Measurements from ENCODE around the gene MYO1F.
"Not testable (repeated sequence)": the region's sequence is repeated elsewhere in the genome, so short reads cannot be mapped to it uniquely, and the experiment has no call there.

The MYO1F gene

DNA sequence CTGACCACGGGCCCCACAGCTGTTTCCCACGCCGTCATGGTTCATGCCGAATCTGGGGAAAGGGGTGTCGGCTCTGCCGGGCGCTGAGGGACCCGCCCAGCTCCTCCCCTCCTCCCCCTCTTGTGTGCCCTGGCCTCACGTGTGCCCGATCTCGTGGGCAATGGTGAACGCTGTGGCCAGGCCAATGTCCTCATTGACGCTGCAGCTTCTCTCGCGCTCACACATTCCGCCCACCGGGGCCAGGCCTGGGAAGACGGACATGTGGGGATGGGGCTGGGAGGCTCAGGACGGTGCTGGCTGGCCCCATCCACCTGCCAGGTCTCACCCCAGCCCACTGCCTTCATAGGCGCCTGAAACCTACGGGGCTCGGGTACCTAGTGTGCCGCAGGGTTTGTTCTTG lies 18.9 kb upstream of the MYO1F start:
- DNase-seq: no peak

- no peak for DNase-seq
Measured at GRCh38 chr19:8595651-8596050, 18.4 kb upstream of the MYO1F start.

GRCh38 chr19:8593931-8594330 lies 16.7 kb upstream of the MYO1F start:
- DNase-seq: no peak

GRCh38 chr19:8592231-8593009 lies 15.2 kb upstream of the MYO1F start:
- peak; percentile 96 for DNase-seq

- DNase-seq: no peak
Measured at GRCh38 chr19:8589177-8589714, 12.0 kb upstream of the MYO1F start.

DNA sequence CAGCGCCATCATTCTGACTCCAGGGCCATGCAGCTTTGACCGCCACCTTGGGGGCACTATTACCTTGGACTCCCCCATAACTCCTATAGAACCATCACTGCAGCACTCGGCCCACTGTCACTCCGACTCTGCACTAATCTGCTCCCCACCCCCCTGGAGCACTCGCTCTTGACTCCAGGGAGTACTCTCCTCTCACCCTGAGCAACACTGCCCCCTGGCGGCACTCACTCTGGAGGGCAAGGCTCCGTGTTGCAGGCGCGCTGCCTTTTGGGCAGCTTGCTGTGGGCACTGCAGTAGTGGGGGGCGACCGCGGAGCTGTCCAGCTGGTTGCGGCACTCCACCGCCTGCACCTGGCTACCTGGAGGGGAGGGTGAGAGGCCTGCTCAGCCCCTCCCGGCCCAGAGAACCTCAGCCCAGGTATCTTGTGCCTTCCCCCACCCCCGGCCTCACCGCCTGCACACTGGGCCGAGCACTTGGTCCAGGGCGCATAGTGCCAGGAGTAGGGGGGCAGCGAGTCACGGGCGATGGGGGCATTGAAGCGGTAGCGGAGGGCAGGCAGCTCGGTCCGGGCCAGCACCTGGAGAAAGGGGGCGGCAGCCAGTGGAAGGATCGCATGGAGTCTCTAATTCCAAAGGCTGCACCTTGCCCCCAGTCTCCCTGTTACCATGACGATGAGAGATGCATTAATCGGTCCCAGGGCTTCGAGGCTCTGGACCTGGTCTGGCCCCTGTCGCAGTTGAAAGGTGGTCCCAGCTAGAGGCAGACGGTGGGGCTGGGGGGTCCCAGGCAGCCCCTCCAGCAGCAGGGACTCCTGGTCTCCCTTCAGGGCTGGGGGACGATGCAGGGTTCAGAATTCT lies 8.9 kb upstream of the MYO1F start:
- no peak for DNase-seq

DNA sequence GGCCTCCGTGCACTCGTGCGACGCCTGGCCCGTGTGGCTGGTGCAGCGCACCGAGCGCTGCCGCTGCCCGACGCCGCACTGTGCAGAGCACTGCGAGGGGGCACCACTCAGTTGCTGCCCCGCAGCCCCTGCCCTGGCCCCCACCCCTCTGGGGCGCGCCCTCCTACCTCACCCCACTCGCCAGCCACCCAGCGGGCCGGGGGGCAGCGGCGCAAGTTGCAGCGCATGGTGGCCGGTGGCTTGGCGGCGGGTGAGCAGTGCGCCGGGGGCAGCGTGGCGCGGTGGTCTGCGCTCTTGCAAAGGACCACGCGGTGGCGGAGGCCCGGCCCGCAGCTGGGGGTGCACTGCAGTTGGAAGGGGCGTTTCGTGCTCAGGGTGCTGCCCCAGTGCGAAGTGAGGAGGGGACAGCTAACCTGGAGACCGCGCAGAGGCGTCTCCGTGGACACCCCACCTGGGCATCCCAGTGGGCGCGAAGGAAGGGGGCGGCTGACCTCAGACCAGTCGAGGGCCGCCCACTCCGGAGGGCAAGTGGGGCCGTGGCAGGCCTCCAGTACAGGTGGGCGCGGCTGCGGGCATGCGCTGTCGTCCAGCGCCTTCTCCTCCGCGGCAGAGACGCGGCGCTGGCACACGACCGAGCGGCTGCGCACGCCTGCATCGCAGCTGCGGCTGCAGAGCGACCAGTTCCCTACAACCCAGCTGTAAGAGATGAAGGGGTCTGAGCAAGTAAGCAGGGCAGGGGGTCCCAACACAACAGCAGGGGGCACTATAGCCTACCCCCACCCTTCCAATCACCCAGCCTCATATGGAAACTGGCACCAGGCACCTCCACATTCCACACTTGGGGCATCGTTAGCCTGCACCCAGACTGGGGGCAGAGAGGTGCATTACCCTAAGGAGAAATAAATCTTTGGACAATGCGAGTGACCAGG lies 8.0 kb upstream of the MYO1F start:
- no peak for DNase-seq

- DNase-seq: peak; percentile 80
Measured at GRCh38 chr19:8580710-8581281, 3.6 kb upstream of the MYO1F start.

DNA sequence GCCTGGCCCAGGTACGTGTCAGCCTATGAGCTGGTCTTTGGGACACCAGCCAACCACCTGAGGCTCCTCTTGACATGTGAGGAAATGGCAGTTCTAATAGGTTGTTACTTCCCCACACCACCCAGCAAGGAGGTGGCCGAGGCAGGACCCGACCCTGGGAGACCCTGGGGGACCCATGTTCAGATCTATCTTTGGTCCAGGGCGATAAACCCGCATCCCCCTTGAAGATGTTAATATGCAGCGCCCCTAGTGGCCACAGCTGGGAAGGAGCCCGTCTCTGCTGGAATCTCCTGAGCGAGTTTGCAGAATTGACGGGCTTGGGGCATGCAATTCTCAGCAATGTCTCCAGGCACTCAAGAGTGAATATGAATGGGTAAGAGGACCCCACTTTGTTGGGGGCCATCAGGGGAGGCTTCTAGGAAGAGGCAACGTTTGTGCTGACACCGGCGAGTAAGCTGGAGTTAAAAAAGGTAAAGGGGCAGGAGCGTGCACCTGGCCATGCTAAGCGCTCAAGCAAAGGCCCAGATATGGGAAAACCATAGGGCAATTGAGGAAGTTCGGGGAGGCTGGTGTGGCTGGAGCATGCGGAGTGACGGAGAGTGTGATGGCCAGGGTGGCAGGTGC lies 1.5 kb upstream of the MYO1F start:
- DNase-seq: peak; percentile 70

DNA sequence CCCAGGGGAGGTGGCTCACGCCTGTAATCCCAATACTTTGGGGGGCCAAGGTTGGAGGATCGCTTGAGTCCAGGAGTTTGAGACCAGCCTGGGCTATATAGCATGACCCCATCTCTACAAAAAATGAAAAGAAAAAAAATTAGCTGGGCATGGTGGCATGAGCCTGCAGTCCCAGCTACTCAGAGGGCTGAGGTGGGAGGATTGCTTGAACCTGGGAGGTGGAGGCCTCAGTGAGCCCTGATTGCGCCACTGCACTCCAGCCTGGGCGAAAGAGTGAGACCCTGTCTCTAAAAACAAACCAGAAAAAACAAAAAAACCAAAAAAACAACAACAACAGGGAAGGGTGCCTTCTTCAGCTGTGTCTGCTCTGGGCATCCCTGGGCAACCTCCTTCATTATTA lies 499 bp upstream of the MYO1F start:
- no peak for DNase-seq

- no peak for DNase-seq
Measured at GRCh38 chr19:8576273-8576993, 809 bp downstream of the MYO1F start.

DNA sequence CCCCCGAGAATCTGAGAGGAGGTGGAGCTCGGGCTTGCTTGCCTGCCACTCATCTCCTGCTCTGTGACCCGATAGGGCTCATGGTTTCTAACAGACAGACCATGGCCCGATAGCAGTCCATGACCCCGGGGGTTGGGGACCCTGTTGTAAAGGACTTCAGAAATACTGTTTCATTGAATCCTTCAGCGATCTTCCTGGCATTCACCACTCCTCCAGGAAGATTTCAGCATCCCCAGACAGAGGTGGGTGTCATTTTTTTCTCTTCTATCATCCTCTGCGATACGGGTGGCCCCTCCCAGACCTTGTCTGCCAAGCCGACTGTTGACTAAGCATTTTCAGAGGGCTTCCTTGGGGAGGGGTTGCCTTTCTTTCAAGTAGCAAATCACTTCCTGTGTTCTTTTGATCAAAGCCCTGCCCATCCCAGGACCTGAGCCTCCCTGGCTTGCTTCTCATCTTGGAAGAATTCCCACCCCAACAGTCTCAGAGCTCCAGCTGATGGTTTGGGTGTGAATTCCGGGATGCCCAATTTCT lies 1.7 kb downstream of the MYO1F start:
- DNase-seq: peak; percentile 70

DNA sequence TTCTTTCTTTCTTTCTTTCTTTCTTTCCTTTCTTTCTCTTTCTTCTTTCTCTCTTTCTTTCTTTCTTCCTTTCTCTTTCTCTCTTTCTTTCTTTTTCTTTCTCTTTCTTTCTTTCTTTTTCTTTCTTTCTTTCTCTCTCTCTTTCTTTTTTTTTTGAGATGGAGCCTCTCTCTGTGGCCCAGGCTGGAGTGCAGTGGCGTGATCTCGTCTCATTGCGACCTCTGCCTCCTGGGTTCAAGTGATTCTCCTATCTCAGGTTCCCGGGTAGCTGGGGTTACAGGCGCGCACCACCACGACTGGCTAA lies 2.7 kb downstream of the MYO1F start:
- DNase-seq: not testable (repeated sequence)

DNA sequence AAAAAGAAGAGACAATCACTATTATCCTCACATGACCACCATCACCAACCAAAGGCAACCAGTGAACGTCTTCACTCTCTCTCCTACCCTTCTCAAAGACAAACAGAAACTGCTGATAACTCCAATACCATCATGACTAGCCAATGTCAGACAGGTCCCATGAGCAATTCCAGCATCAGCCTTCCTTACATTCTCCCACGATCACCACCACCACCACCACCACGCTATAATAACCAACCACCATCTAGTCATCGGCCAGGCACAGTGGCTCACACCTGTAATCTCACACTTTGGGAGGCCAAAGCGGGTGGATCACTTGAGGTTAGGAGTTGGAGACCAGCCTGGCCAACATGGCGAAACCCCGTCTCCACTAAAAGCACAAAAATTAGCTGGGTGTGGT lies 3.9 kb downstream of the MYO1F start:
- DNase-seq: no peak

GRCh38 chr19:8571006-8571411 lies 6.2 kb downstream of the MYO1F start:
- DNase-seq: peak; percentile 68

DNA sequence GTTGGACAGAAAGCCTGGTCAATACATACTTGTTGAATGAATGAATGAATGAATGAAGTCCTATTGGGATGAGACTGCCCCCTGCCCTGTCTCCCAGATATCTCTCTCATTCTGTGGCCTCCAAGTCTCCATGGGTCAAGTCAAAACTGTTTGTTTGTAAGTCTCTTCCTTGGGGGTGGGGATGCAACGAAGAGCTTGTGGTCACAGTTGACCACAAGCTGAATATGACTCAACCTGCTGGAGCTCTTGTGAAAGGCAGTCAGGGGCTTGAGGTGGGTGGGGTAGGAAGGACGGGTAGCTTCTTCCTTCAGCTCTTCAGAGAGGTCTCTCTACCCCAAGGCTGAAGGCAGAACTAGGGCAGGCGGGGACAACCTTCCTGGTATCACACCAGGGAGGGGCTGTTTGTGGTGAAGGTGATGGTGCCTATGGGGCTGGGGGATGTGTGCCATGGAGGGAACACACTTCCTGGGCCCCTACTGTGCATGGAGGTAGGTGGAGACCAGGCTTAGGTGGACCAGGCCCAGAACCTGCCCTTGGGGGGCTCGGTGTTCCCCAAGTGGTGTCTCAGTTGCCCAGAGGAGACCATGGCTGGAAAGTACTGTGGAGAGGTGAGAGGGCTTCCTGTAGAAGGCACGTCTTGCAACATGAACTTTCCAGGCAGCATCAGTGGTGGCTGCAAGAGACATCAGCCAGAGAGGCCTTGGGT lies 8.0 kb downstream of the MYO1F start:
- peak; percentile 78 for DNase-seq

DNA sequence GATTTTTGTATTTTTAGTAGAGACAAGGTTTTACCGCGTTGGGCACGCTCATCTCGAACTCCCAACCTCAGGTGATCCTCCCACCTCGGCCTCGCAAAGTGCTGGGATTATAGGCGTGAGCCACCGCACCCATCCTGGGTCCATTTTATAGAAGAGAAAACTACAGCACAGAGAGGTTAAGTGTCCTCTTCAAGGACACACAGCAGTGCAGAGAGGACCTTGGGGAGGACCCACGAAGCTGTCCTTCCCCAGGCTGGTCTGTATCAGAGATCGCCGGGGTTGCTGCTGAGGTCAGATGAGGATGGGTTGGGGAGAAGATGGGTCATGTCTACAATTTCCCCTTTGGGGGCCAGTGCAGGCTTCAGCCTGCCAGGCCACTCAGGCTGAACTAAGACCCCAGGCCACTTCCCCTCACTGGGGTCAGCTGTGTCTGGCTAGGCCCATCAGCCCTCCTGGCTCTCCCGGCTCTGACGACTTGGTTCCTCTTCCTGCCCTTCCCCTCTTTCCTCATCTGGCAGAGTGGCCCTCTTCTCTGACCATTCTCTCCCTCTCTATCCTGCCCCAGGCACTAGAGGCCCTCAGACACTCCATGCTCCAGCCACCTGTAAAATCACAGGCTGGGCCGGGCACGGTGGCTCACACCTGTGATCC lies 9.6 kb downstream of the MYO1F start:
- no peak for DNase-seq

GRCh38 chr19:8566855-8567254 lies 10.4 kb downstream of the MYO1F start:
- DNase-seq: no peak

DNA sequence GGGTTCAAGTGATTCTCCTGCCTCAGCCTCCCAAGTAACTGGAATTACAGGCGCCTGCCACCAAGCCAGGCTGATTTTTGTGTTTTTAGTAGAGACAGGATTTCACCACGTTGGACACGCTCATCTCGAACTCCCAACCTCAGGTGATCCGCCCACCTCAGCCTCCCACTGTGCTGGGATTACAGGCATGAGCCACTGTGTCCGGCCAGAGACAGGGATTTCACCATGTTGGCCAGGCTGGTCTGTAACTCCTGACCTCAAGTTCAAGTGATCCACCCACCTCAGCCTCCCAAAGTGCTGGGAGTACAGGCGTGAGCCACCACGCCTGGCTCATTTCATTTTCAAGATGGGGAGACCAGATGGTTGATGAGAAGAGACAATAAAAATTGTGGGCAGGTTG lies 12.4 kb downstream of the MYO1F start:
- not testable (repeated sequence) for DNase-seq
